OCI-LY1 (cell line): ENCODE data around the gene RPL11.

Experiments
- CTCF ChIP-seq: fragments of 200-600 bp; sonication (generic), shearing (Covaris generic); IDR thresholded peaks from 2 replicates; pipeline ENCODE4 v1.5.1; 2017; ENCODE audit warnings: mild to moderate bottlenecking, antibody characterized with exemption, low read length, moderate library complexity, mixed read lengths
- EZH2 ChIP-seq: fragments of 200-600 bp; sonication (generic), shearing (Covaris generic); IDR thresholded peaks from 2 replicates; pipeline ENCODE4 v1.8.0; 2017; ENCODE audit warnings: borderline replicate concordance, mixed run types, mild to moderate bottlenecking, antibody characterized with exemption, low read length, moderate library complexity, mixed read lengths

DNA sequence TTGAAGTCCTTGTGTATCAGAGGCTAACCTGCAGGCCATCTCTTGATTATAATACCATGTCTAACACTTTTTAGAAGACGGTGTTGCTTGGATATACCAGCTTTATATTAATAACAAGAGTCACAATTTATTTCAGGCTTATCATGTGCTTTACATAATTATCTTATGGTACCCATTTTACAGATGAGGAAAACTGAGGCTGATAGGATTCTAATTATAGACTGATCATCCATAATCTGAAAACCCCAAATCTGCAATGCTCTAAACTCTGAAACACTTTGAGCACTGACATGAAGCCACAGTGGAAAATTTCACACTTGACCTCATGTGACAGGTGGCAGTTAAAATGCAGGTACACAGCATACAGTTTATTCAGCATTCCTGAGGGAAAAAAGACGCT, 7.2 kb upstream of the RPL11 start:
- TF ChIP-seq CTCF (no peak), EZH2 (no peak)
